HG03025 (cell line): Measurements from ENCODE around the gene C4B.
"Not testable (repeated sequence)": the region's sequence is repeated elsewhere in the genome, so short reads cannot be mapped to it uniquely, and the experiment has no call there.

Source experiments
- ATAC-seq: cut with Tn5 transposase; IDR thresholded peaks from one replicate; pipeline ENCODE4 v1.9.1; 2021; ENCODE audit warnings: mild to moderate bottlenecking, moderate library complexity; ENCODE audit not compliant: unreplicated experiment, low FRiP score

Gene C4B

GRCh38 chr6:32028631-32029030, 14.0 kb downstream of the C4B start:
- not testable (repeated sequence) for ATAC-seq

DNA sequence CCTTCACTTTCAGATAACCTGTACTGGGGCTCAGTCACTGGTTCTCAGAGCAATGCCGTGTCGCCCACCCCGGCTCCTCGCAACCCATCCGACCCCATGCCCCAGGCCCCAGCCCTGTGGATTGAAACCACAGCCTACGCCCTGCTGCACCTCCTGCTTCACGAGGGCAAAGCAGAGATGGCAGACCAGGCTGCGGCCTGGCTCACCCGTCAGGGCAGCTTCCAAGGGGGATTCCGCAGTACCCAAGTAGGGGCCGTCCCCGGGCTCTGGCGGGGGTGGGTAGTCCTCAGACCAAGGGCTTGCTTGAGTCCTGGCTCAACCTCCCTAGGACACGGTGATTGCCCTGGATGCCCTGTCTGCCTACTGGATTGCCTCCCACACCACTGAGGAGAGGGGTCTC, 15.0 kb downstream of the C4B start:
- not testable (repeated sequence) for ATAC-seq

GRCh38 chr6:32035283-32036013, 20.9 kb downstream of the C4B start:
- not testable (repeated sequence) for ATAC-seq

DNA sequence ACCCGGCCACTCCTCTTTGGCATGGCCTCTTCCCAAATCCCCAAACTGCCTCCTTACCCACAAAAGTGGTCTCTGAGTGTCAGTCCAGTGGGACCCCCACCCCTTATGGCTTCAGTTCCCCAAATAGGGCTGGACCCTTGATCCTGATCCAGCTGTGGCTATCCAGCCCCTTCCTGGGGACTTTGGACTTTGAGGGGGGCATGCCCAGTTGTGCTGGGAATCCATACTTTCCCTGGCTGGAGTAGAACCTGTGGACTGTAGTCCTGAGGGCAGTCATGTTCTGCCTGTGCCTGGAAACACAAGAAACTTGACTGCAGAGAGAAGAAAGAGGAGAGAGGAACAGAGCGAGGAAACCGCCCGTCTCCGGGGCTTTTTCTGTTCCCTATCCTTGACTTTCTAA, 22.5 kb downstream of the C4B start:
- ATAC-seq = not testable (repeated sequence)

GRCh38 chr6:32037598-32038524, 23.3 kb downstream of the C4B start, which contains the start of gene CYP21A2:
Gene CYP21A2, plus strand, starts transcription at chr6:32038415. Its CDS starts 8 bp downstream, at chr6:32038423.
- ATAC-seq = not testable (repeated sequence)

DNA sequence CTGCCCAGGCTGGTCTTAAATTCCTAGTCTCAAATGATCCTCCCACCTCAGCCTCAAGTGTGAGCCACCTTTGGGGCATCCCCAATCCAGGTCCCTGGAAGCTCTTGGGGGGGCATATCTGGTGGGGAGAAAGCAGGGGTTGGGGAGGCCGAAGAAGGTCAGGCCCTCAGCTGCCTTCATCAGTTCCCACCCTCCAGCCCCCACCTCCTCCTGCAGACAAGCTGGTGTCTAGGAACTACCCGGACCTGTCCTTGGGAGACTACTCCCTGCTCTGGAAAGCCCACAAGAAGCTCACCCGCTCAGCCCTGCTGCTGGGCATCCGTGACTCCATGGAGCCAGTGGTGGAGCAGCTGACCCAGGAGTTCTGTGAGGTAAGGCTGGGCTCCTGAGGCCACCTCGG, 24.3 kb downstream of the C4B start:
- ATAC-seq = not testable (repeated sequence)

- ATAC-seq = not testable (repeated sequence)
These were observed 25.0 kb downstream of the C4B start for GRCh38 chr6:32039321-32040274.

DNA sequence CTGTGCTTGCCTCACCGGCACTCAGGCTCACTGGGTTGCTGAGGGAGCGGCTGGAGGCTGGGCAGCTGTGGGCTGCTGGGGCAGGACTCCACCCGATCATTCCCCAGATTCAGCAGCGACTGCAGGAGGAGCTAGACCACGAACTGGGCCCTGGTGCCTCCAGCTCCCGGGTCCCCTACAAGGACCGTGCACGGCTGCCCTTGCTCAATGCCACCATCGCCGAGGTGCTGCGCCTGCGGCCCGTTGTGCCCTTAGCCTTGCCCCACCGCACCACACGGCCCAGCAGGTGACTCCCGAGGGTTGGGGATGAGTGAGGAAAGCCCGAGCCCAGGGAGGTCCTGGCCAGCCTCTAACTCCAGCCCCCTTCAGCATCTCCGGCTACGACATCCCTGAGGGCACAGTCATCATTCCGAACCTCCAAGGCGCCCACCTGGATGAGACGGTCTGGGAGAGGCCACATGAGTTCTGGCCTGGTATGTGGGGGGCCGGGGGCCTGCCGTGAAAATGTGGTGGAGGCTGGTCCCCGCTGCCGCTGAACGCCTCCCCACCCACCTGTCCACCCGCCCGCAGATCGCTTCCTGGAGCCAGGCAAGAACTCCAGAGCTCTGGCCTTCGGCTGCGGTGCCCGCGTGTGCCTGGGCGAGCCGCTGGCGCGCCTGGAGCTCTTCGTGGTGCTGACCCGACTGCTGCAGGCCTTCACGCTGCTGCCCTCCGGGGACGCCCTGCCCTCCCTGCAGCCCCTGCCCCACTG, 25.9 kb downstream of the C4B start:
- not testable (repeated sequence) for ATAC-seq

DNA sequence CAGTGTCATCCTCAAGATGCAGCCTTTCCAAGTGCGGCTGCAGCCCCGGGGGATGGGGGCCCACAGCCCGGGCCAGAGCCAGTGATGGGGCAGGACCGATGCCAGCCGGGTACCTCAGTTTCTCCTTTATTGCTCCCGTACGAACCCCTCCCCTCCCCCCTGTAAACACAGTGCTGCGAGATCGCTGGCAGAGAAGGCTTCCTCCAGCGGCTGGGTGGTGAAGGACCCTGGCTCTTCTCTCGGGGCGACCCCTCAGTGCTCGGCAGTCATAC, 26.4 kb downstream of the C4B start:
- not testable (repeated sequence) for ATAC-seq

GRCh38 chr6:32041385-32041784, 26.8 kb downstream of the C4B start:
- not testable (repeated sequence) for ATAC-seq

DNA sequence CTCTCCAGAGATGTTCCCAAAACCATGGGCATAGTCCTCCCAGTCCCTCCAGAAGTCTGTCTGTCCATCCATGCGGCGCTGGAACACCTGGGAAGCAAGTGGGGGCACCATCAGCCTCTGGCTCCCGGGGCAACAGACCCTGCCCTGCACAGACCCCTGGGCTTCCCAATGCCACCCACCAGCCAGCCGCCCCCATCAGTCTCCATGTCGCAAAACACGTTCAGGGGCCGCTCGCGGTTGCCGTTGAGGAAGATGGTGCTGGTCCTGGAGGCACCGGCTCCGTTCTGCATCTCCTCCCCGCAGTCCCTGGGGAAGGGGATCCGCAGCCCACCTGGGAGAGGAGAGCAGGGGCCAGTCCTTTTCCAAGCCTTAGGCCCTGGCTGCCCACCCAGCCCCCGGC, 27.7 kb downstream of the C4B start:
- not testable (repeated sequence) for ATAC-seq

DNA sequence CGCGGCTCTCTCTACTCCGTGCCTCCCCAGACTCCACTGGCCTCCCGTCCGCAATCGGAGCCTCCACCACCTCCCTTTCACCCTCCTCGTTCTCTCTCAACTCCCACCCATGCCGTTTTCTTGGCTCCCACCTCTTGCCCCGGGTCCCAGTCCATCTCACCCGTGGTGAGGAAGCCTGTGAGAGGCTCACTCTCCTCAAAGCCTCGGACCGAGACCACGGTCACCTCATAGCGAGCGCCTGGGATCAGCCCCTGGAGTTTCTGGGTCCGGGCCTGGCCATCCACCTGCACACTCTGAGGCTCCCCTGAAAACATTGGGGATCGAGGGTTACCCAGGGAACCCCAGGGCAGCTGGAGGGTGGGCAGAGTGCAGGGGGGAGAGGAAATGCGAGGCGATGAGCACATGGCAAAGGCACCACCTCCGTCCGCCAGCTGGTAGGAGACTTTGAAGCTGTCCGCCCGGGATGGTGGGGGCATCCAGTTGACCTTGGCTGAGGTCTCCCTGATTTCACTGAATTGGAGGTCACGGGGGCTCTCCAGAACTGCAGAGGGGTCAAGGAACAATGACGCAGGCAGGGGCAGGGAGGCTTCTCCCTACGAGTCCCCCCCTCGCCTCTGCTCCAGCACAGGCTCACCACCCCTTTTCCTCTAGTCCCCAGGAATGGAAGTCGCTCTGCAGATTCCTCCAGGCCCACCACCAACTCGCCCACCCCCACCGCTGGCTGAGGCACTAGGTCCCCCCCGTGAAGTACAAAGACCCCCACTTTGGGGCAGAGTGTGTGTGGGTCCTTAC, 29.2 kb downstream of the C4B start:
- ATAC-seq = not testable (repeated sequence)

- ATAC-seq = not testable (repeated sequence)
These were observed 30.3 kb downstream of the C4B start for GRCh38 chr6:32044916-32045315.

DNA sequence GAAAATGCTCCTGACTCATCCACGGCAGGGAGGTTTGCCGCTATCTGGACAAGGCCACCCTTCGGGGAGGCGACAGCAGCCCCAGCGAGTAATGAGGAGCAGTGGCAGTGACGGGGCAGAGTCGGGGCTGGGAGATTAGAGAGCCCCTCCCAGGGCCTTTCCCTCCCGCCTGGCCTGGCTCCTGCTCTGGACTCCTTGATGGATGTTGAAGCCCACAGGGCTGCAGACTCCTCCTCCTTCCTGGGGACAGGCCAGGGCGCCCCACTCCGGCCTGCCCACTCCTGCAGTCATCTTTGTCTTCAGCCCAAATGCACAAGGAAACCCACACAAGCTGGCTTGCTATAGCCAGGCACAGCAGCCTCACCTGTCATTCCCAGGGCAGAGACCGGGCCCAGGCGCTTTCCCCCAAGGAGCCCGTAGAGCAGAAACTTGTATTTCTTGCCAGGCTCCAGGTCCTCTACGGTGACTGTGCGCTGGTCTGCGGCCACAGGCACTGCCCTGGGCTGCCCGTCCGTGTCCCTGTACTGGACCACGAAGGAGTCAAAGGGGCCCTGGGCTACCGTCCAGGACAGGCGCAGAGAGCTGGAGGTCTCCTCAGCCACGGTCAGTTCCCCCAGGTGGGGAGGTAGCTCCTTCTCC, 31.3 kb downstream of the C4B start:
- no peak for ATAC-seq

GRCh38 chr6:32046450-32047083, 32.0 kb downstream of the C4B start:
- ATAC-seq = no peak

- ATAC-seq = no peak
These were observed 32.5 kb downstream of the C4B start for GRCh38 chr6:32047084-32047478.

- ATAC-seq = no peak
These were observed 32.9 kb downstream of the C4B start for GRCh38 chr6:32047539-32047854.
